ENCODE measurements around the gene RAVER1. TPM values are rescaled to one million over a fixed set of nuclear protein-coding genes. Genes with fewer than 3 reads are reported as not detected.
A peak's percentile ranks its signal among the peaks of the same experiment; 100 is the strongest.

RAVER1 gene
- total and polyA plus RNA-seq, 9 of the 15 experiments (the other 6 are each of a cell fraction or from before 2014, with no cell fraction given): 0.06 to 113 (median 7.0) TPM

- peak; percentile 46 for TF ChIP-seq E2F8 (IDR thresholded peaks at IDR 0.05; ENCODE audit: low read depth, partially characterized antibody)
- TF ChIP-seq ZNF584 (CRISPR knock-in tag; IDR thresholded peaks at IDR 0.05; ENCODE audit: low read depth): no peak
- no peak for TF ChIP-seq NR3C1 (CRISPR knock-in tag; IDR thresholded peaks at IDR 0.05)
- TF ChIP-seq THRB (CRISPR knock-in tag; conservative IDR thresholded peaks at IDR 0.05): no peak
- no peak for TF ChIP-seq ELF4 (CRISPR knock-in tag; IDR thresholded peaks at IDR 0.05)
- TF ChIP-seq CHD1 (IDR thresholded peaks at IDR 0.05; ENCODE audit: low read length): peak; percentile 7
- TF ChIP-seq TAL1 (IDR thresholded peaks at IDR 0.05): no peak
- peak; percentile 95 to 97 for TF ChIP-seq E2F6 (IDR thresholded peaks at IDR 0.05; ENCODE audit: borderline replicate concordance in 1 of 2, extremely low read depth in 1 of 2, insufficient read depth in 1 of 2, insufficient read length in 1 of 2, low read depth in 1 of 2, low read length in 1 of 2, poor library complexity in 1 of 2, severe bottlenecking in 1 of 2)
- TF ChIP-seq POLR2B (IDR thresholded peaks at IDR 0.05; ENCODE audit: low read depth, partially characterized antibody): peak; percentile 80
- TF ChIP-seq RBM22 (IDR thresholded peaks at IDR 0.05; ENCODE audit: low read depth, low read length, poor library complexity, severe bottlenecking): peak; percentile 55
- no peak for TF ChIP-seq KAT2B (IDR thresholded peaks at IDR 0.05; ENCODE audit: low read depth, low read length)
- TF ChIP-seq NR1H2 (CRISPR knock-in tag; IDR thresholded peaks at IDR 0.05): peak; percentile 7; the same call in 1 of the 2 replicates
- peak; percentile 81; the same call in 1 of the 2 replicates for TF ChIP-seq HMG20B (CRISPR knock-in tag; IDR thresholded peaks at IDR 0.05)
- peak; percentile 35; the same call in 1 of the 2 replicates for TF ChIP-seq MECOM (CRISPR knock-in tag; IDR thresholded peaks at IDR 0.05)
- TF ChIP-seq HNRNPK (IDR thresholded peaks at IDR 0.05; ENCODE audit: low read depth, low read length, poor library complexity, severe bottlenecking): no peak
- TF ChIP-seq ZNF589 (CRISPR knock-in tag; IDR thresholded peaks at IDR 0.05; ENCODE audit: low read depth): no peak
- TF ChIP-seq NFATC3 (IDR thresholded peaks at IDR 0.05): no peak
- TF ChIP-seq ZBTB33 (CRISPR knock-in tag; IDR thresholded peaks at IDR 0.05): no peak
- TF ChIP-seq HNRNPH1 (optimal IDR thresholded peaks at IDR 0.05; ENCODE audit: low read depth, low read length): no peak
- TF ChIP-seq ZNF551 (CRISPR knock-in tag; IDR thresholded peaks at IDR 0.05): no peak
Observed at GRCh38 chr19:10270616-10271394, 62.5 kb downstream of the RAVER1 start, which contains the start of gene ICAM1 (continued).

All from K562 (cell line).